EL (cell line): ENCODE results near the gene MAML3.

Experiments used
- DNase-seq: peaks from one replicate; pipeline ENCODE4 v3.0.0-alpha.2; 2016

The MAML3 gene

GRCh38 chr4:139854668-139855403 is 299.1 kb downstream of the MAML3 start:
- no peak for DNase-seq

GRCh38 chr4:139853309-139853708 is 300.7 kb downstream of the MAML3 start:
- DNase-seq = no peak

GRCh38 chr4:139852612-139853269 is 301.2 kb downstream of the MAML3 start:
- no peak for DNase-seq

GRCh38 chr4:139851639-139852038 is 302.3 kb downstream of the MAML3 start:
- DNase-seq = no peak

- no peak for DNase-seq
Measured at GRCh38 chr4:139851133-139851532, 302.9 kb downstream of the MAML3 start.

GRCh38 chr4:139849219-139849618 is 304.8 kb downstream of the MAML3 start:
- no peak for DNase-seq

- DNase-seq = no peak
Measured at GRCh38 chr4:139848028-139848427, 306.0 kb downstream of the MAML3 start.

GRCh38 chr4:139847602-139848001 is 306.4 kb downstream of the MAML3 start:
- no peak for DNase-seq

- DNase-seq = no peak
Measured at GRCh38 chr4:139846766-139847165, 307.2 kb downstream of the MAML3 start.

GRCh38 chr4:139845453-139846093 is 308.4 kb downstream of the MAML3 start:
- DNase-seq = no peak

GRCh38 chr4:139844459-139845036 is 309.4 kb downstream of the MAML3 start:
- DNase-seq = no peak

GRCh38 chr4:139844057-139844456 is 309.9 kb downstream of the MAML3 start:
- DNase-seq = peak; percentile 10

- DNase-seq = no peak
Measured at GRCh38 chr4:139843641-139844040, 310.3 kb downstream of the MAML3 start.

- DNase-seq = no peak
Measured at GRCh38 chr4:139841464-139842195, 312.4 kb downstream of the MAML3 start.

- DNase-seq = no peak
Measured at GRCh38 chr4:139840773-139841172, 313.2 kb downstream of the MAML3 start.

- no peak for DNase-seq
Measured at GRCh38 chr4:139839403-139840031, 314.5 kb downstream of the MAML3 start.

GRCh38 chr4:139838811-139839210 is 315.2 kb downstream of the MAML3 start:
- DNase-seq = no peak

GRCh38 chr4:139834981-139835391 is 319.0 kb downstream of the MAML3 start:
- DNase-seq = no peak

GRCh38 chr4:139834226-139834662 is 319.7 kb downstream of the MAML3 start:
- no peak for DNase-seq

GRCh38 chr4:139833151-139833910 is 320.7 kb downstream of the MAML3 start:
- no peak for DNase-seq

GRCh38 chr4:139828966-139829664 is 324.9 kb downstream of the MAML3 start:
- DNase-seq = no peak
